HepG2 (cell line): ENCODE measurements around the gene CPSF6.

ENCODE experiments used
- CTCF ChIP-seq: sonication (generic); formaldehyde crosslinking; IDR thresholded peaks from 2 replicates; pipeline ENCODE4 v1.5.0; 2020; ENCODE audit warnings: mild to moderate bottlenecking, missing genetic modification reagents, moderate library complexity
- NFKB2 ChIP-seq: sonication (generic); formaldehyde crosslinking; IDR thresholded peaks from 2 replicates; pipeline ENCODE4 v1.4.0; 2020; ENCODE audit warnings: missing genetic modification reagents, borderline replicate concordance
- POLR2A ChIP-seq, 2 experiments: IDR thresholded peaks; 2 replicates each; pipeline ENCODE4 v1.6.1; 2011; ENCODE audit warnings: low read depth in 2 of 2, low read length in 2 of 2, mild to moderate bottlenecking in 1 of 2, moderate library complexity in 1 of 2; ENCODE audit not compliant: insufficient read depth in 1 of 2
- POLR2AphosphoS5 ChIP-seq: IDR thresholded peaks from 2 replicates; pipeline ENCODE4 v1.6.1; 2012; ENCODE audit warnings: low read depth, low read length
- ZUFSP ChIP-seq: sonication (generic); formaldehyde crosslinking; IDR thresholded peaks from 2 replicates; pipeline ENCODE4 v1.9.0; 2021; ENCODE audit warnings: missing genetic modification reagents, mild to moderate bottlenecking, borderline replicate concordance

GRCh38 chr12:69265205-69265604, 25.8 kb downstream of the CPSF6 start:
- no peak for TF ChIP-seq POLR2AphosphoS5
- no peak for TF ChIP-seq CTCF (CRISPR knock-in tag)
- no peak for TF ChIP-seq NFKB2 (CRISPR knock-in tag)
- TF ChIP-seq ZUFSP: no peak
- no peak for TF ChIP-seq POLR2A (IDR thresholded peaks at IDR 0.05; ENCODE audit: insufficient read depth in 1 of 2, low read depth in 2 of 2, low read length in 2 of 2)
